GM23338 (cell line): ENCODE results near the gene LRRC18. TPM values are rescaled to one million over a fixed set of nuclear protein-coding genes. Genes with fewer than 3 reads are reported as not detected.

Experiments
- ATAC-seq: fragments of 200-7000 bp; cut with Tn5 transposase; 3 replicates; pipeline ENCODE4 v1.9.1; 2020
- DNase-seq: peaks from one replicate; pipeline ENCODE4 v3.0.0-alpha.2; 2015; ENCODE audit warnings: low spot score
- H2AFZ ChIP-seq: fragments of 200-600 bp; sonication (generic); 2 replicates; pipeline ENCODE4 v1.8.0; 2016; ENCODE audit warnings: antibody characterized with exemption, mild to moderate bottlenecking, moderate library complexity
- H3F3A ChIP-seq: fragments of 200-600 bp; sonication (generic); replicated peaks from 2 replicates; pipeline ENCODE4 v1.8.0; 2017; ENCODE audit warnings: antibody characterized with exemption, mixed run types, low read depth
- H3K27ac ChIP-seq: fragments of 200-600 bp; sonication (generic); 2 replicates; pipeline ENCODE4 v1.6.1; 2016; ENCODE audit warnings: low read depth
- H3K27me3 ChIP-seq: fragments of 200-600 bp; sonication (generic); 2 replicates; pipeline ENCODE4 v1.8.0; 2016; ENCODE audit warnings: mild to moderate bottlenecking, mixed run types, moderate library complexity; ENCODE audit not compliant: insufficient read depth
- H3K36me3 ChIP-seq: fragments of 200-600 bp; sonication (generic); 2 replicates; pipeline ENCODE4 v1.8.0; 2016; ENCODE audit warnings: mild to moderate bottlenecking; ENCODE audit not compliant: insufficient read depth
- H3K4me1 ChIP-seq: fragments of 200-600 bp; sonication (generic); 2 replicates; pipeline ENCODE4 v1.8.0; 2016; ENCODE audit warnings: mild to moderate bottlenecking, moderate library complexity; ENCODE audit not compliant: insufficient read depth
- H3K4me2 ChIP-seq: fragments of 200-600 bp; sonication (generic); 2 replicates; pipeline ENCODE4 v1.7.1; 2017; ENCODE audit warnings: mixed run types
- H3K4me3 ChIP-seq: fragments of 200-600 bp; sonication (generic); 2 replicates; pipeline ENCODE4 v1.6.1; 2016; ENCODE audit warnings: mixed run types
- H3K79me2 ChIP-seq: fragments of 200-600 bp; sonication (generic); replicated peaks from 2 replicates; pipeline ENCODE4 v1.8.0; 2017; ENCODE audit warnings: mild to moderate bottlenecking; ENCODE audit not compliant: insufficient read depth
- H3K9me2 ChIP-seq: fragments of 200-600 bp; sonication (generic); 2 replicates; pipeline ENCODE4 v1.8.0; 2017; ENCODE audit not compliant: insufficient read depth
- H4K20me1 ChIP-seq: fragments of 200-600 bp; sonication (generic); replicated peaks from 2 replicates; pipeline ENCODE4 v1.8.0; 2017; ENCODE audit warnings: mild to moderate bottlenecking; ENCODE audit not compliant: insufficient read depth
- H3K27ac Mint-ChIP-seq: 2 replicates; pipeline ENCODE4 v1.8.0; 2020; ENCODE audit warnings: inconsistent platforms, mild to moderate bottlenecking, moderate library complexity, mixed read lengths
- H3K27me3 Mint-ChIP-seq: 3 replicates; pipeline ENCODE4 v1.8.0; 2022; ENCODE audit warnings: low read depth, mild to moderate bottlenecking, moderate library complexity, mixed read lengths, inconsistent platforms; ENCODE audit not compliant: insufficient read depth, poor library complexity
- H3K36me3 Mint-ChIP-seq: 3 replicates; pipeline ENCODE4 v1.8.0; 2021; ENCODE audit warnings: low read depth, mild to moderate bottlenecking, inconsistent platforms, moderate library complexity, mixed read lengths
- H3K4me1 Mint-ChIP-seq: 3 replicates; pipeline ENCODE4 v1.8.0; 2020; ENCODE audit warnings: mild to moderate bottlenecking, inconsistent platforms, mixed read lengths
- H3K4me3 Mint-ChIP-seq: 3 replicates; pipeline ENCODE4 v1.8.0; 2021; ENCODE audit warnings: moderate library complexity, mild to moderate bottlenecking, inconsistent platforms, mixed read lengths
- H3K9me3 Mint-ChIP-seq: 3 replicates; pipeline ENCODE4 v1.8.0; 2020; ENCODE audit warnings: moderate library complexity, mild to moderate bottlenecking, inconsistent platforms, mixed read lengths
- CREB1 ChIP-seq: fragments of 250-450 bp; sonication (Bioruptor Pico); IDR thresholded peaks from 2 replicates; pipeline ENCODE4 v1.5.0; 2020; ENCODE audit warnings: low read depth, mild to moderate bottlenecking, moderate library complexity
- ETS1 ChIP-seq: IDR thresholded peaks from 2 replicates; pipeline ENCODE4 v1.6.1; 2016; ENCODE audit warnings: antibody characterized with exemption
- EZH2 ChIP-seq: fragments of 200-600 bp; sonication (generic); IDR thresholded peaks from one replicate; pipeline ENCODE4 v1.8.0; 2017; ENCODE audit warnings: antibody characterized with exemption, mild to moderate bottlenecking, low read depth; ENCODE audit not compliant: unreplicated experiment
- EZH2phosphoT487 ChIP-seq: fragments of 200-600 bp; sonication (generic); IDR thresholded peaks from one replicate; pipeline ENCODE4 v1.8.1; 2018; ENCODE audit warnings: antibody characterized with exemption; ENCODE audit not compliant: unreplicated experiment
- JUNB ChIP-seq: IDR thresholded peaks from one replicate; pipeline ENCODE4 v1.6.1; 2016; ENCODE audit warnings: antibody characterized with exemption; ENCODE audit not compliant: unreplicated experiment
- STAT1 ChIP-seq: IDR thresholded peaks from one replicate; pipeline ENCODE4 v1.6.1; 2016; ENCODE audit warnings: antibody characterized with exemption; ENCODE audit not compliant: unreplicated experiment
- ZNF114 ChIP-seq: fragments of 250-450 bp; sonication (Bioruptor Pico); IDR thresholded peaks from 2 replicates; pipeline ENCODE4 v1.5.0; 2020; ENCODE audit warnings: mild to moderate bottlenecking, moderate library complexity
- ZNF331 ChIP-seq: fragments of 250-450 bp; sonication (Bioruptor Pico); IDR thresholded peaks from 2 replicates; pipeline ENCODE4 v1.5.0; 2020; ENCODE audit warnings: low read depth, mild to moderate bottlenecking, moderate library complexity
- ZNF462 ChIP-seq: fragments of 250-450 bp; sonication (Bioruptor Pico); IDR thresholded peaks from 2 replicates; pipeline ENCODE4 v1.5.0; 2020; ENCODE audit warnings: mild to moderate bottlenecking, moderate library complexity
- polyA plus RNA-seq: library from polyadenylated mRNA; unstranded; fragments of >200 nt; fragmentation: Nextera tagmentation; extraction: Ambion mirVana; gene quantifications from 2 replicates; pipeline ENCODE4 v1.2.1, GENCODE V29; 2016
- total RNA-seq: library from RNA; depleted of rRNA; stranded (reverse); fragments of >200 nt; shearing (Covaris generic); gene quantifications from 2 replicates; pipeline ENCODE4 v1.2.3, GENCODE V29; 2014
- TF ChIP-seq, protein P1 (sequence below): IDR thresholded peaks from one replicate; pipeline ENCODE4 v1.6.1; 2018; ENCODE audit warnings: antibody characterized with exemption; ENCODE audit not compliant: unreplicated experiment

LRRC18 gene
- total and polyA plus RNA-seq, 2 experiments from 2014 or later: not detected

GRCh38 chr10:48947690-48948469, 8.2 kb upstream of the LRRC18 start:
- no peak overlapping the region for H2AFZ ChIP-seq
- no peak overlapping the region for H3K4me2 ChIP-seq
- H3K27me3 Mint-ChIP-seq: peaks cover 4% of the 10 kb centered on the region
- no peaks in the 10 kb centered on the region for H3F3A ChIP-seq
- no peaks in the 10 kb centered on the region for H3K79me2 ChIP-seq
- H3K9me2 ChIP-seq: no peaks in the 10 kb centered on the region
- ATAC-seq: no peak
- H3K4me1 ChIP-seq: no peaks in the 10 kb centered on the region
- no peaks in the 10 kb centered on the region for H3K27me3 ChIP-seq
- no peak for DNase-seq
- no peaks in the 10 kb centered on the region for H3K36me3 Mint-ChIP-seq
- H3K4me3 ChIP-seq: no peak overlapping the region
- H4K20me1 ChIP-seq: no peaks in the 10 kb centered on the region
- H3K4me1 Mint-ChIP-seq: peaks cover 12% of the 10 kb centered on the region; the same call in 2 of the 3 replicates
- no peak overlapping the region for H3K27ac Mint-ChIP-seq
- no peak overlapping the region for H3K4me3 Mint-ChIP-seq
- no peaks in the 10 kb centered on the region for H3K9me3 Mint-ChIP-seq
- TF ChIP-seq, protein P1, sequence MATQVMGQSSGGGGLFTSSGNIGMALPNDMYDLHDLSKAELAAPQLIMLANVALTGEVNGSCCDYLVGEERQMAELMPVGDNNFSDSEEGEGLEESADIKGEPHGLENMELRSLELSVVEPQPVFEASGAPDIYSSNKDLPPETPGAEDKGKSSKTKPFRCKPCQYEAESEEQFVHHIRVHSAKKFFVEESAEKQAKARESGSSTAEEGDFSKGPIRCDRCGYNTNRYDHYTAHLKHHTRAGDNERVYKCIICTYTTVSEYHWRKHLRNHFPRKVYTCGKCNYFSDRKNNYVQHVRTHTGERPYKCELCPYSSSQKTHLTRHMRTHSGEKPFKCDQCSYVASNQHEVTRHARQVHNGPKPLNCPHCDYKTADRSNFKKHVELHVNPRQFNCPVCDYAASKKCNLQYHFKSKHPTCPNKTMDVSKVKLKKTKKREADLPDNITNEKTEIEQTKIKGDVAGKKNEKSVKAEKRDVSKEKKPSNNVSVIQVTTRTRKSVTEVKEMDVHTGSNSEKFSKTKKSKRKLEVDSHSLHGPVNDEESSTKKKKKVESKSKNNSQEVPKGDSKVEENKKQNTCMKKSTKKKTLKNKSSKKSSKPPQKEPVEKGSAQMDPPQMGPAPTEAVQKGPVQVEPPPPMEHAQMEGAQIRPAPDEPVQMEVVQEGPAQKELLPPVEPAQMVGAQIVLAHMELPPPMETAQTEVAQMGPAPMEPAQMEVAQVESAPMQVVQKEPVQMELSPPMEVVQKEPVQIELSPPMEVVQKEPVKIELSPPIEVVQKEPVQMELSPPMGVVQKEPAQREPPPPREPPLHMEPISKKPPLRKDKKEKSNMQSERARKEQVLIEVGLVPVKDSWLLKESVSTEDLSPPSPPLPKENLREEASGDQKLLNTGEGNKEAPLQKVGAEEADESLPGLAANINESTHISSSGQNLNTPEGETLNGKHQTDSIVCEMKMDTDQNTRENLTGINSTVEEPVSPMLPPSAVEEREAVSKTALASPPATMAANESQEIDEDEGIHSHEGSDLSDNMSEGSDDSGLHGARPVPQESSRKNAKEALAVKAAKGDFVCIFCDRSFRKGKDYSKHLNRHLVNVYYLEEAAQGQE: no peak
- TF ChIP-seq JUNB (no peak), CREB1 (CRISPR knock-in tag) (no peak), EZH2phosphoT487 (no peak), ZNF462 (CRISPR knock-in tag) (no peak), STAT1 (no peak), ETS1 (no peak), ZNF331 (no peak), ZNF114 (CRISPR knock-in tag) (no peak), EZH2 (no peak)
- H3K36me3 ChIP-seq: no peaks in the 10 kb centered on the region
- H3K27ac ChIP-seq: no peak overlapping the region
